ENCODE data around the gene PF4V1.

DNA sequence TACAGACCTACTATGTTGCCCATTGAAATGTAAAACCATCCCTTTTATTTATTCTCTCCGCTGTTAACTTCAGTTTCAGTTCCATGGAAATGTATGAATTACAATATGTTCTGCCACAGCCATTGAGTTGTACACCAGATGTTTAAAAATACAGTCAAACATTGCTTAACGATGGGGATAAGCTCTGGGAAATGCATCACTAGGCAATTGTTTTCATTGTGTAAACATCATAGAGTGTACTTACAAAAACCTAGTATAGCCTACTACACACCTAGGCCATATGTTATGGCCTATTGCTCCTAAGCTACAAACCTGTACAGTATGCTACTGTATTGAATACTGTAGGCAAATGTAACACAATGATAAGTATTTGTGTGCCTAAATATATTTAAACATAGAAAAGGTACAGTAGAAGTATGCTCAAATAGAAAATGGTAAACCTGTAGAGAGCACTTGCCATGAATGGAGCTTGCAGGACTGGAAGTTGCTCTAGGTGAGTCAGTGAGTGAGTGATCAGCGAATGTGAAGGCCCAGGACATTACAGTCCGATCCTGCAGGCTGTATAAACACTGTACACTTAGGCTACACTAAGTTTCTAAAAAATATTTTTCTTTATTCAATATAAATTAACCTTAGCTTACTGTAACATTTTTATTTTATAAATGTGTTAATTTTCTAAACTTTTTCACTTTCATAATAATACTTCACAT lies 2.7 kb upstream of the PF4V1 start:
- TF ChIP-seq, protein P1, sequence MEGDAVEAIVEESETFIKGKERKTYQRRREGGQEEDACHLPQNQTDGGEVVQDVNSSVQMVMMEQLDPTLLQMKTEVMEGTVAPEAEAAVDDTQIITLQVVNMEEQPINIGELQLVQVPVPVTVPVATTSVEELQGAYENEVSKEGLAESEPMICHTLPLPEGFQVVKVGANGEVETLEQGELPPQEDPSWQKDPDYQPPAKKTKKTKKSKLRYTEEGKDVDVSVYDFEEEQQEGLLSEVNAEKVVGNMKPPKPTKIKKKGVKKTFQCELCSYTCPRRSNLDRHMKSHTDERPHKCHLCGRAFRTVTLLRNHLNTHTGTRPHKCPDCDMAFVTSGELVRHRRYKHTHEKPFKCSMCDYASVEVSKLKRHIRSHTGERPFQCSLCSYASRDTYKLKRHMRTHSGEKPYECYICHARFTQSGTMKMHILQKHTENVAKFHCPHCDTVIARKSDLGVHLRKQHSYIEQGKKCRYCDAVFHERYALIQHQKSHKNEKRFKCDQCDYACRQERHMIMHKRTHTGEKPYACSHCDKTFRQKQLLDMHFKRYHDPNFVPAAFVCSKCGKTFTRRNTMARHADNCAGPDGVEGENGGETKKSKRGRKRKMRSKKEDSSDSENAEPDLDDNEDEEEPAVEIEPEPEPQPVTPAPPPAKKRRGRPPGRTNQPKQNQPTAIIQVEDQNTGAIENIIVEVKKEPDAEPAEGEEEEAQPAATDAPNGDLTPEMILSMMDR (IDR thresholded peaks at IDR 0.05): no peak
- no peak for TF ChIP-seq EP300 (IDR thresholded peaks at IDR 0.05)
